NCI-H446 treated with DMSO at 0.1 percent for 48 hours (cell line): Measurements from ENCODE around the gene CDC23.
"Not testable (repeated sequence)": the region's sequence is repeated elsewhere in the genome, so short reads cannot be mapped to it uniquely, and the experiment has no call there.

Source experiments
- DNase-seq: peaks from one replicate; lab custom pipeline; 2025; lab: John Stamatoyannopoulos, UW

The CDC23 gene

GRCh38 chr5:138210985-138211384 is 2.1 kb downstream of the CDC23 start:
- DNase-seq = no peak

GRCh38 chr5:138193859-138194258 is 19.3 kb downstream of the CDC23 start:
- not testable (repeated sequence) for DNase-seq

DNA sequence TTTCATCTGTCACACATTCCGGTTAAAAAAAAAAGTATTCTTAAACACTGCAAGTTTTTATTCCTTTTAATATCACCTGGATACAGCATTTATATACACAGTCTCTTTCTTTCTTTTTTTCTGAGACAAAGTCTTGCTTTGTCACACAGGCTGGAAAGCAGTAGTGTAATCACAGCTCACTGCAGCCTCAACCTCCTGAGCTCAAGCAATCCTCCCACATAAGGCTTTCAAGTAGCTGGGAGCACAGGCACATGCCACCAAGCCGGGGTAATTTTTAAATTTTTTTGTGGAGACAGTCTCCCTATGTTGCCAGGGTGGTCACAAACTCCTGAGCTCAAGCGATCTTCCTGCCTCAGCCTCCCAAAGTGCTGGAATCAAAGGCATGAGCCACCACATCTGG is 20.3 kb downstream of the CDC23 start:
- no peak for DNase-seq

- peak; percentile 92 for DNase-seq
Measured at GRCh38 chr5:138188626-138189025, 24.5 kb downstream of the CDC23 start.

DNA sequence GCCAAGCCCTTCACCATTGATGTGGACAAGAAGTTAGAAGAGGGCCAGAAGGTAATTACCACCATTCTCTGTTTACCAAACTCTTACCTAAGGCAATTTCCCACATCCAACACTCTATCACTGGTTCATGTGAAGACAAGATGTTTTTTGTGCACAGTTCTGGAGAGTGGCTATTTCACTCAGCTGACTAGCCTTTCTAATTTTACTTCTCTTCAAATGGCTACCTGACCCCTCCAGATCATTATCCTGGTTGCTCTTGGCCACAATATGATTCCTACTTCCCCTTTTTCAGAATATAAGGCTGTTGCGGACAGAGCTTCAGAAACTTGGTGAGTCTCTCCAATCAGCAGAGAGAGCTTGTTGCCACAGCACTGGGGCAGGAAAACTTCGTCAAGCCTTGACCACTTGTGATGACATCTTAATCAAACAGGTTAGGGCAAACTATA is 27.1 kb downstream of the CDC23 start:
- no peak for DNase-seq

DNA sequence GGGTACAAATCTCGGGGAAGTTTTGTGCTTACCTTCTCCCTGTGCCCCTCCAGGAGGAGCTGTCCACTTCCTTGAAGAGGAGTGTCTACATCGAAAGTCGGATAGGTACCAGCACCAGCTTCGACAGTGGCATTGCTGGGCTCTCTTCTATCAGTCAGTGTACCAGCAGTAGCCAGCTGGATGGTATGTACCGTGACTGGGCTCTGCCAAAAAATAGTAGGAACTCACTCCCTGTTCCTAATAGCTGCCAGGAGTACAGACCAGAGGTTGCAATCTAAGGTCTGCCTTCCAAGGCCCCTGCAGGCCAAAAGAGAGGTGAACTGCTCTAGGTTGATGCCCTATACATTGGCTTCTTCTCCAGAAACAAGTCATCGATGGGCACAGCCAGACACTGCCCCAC is 30.3 kb downstream of the CDC23 start:
- no peak for DNase-seq

GRCh38 chr5:138180841-138181240 is 32.3 kb downstream of the CDC23 start:
- DNase-seq = no peak

DNA sequence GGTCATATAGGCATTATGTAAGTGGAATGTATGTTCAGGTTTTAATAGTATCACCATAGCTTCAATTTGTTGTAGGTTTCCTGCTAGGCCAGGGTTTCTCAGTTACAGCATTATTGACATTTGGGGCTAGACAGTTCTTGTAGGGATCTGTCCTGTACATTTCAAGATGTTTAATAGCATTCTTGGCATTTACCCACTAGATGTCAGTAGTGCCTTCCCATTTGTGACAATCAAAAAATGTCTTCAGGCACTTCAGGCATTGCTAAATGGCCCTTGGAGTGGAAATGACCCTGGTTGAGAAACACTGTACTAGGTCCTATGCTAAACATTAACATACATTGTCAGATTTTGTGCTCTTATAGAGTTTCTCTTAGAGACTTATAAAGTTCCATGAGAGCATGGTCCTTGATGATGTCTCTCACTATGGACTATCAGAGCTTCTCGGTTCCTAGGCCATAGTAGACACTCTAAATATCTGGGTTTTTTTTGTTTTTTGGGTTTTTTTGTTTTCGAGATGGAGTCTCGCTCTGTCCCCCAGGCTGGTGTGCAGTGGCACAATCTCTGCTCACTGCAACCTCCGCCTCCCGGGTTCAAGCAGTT is 32.8 kb downstream of the CDC23 start:
- peak; percentile 70 for DNase-seq

DNA sequence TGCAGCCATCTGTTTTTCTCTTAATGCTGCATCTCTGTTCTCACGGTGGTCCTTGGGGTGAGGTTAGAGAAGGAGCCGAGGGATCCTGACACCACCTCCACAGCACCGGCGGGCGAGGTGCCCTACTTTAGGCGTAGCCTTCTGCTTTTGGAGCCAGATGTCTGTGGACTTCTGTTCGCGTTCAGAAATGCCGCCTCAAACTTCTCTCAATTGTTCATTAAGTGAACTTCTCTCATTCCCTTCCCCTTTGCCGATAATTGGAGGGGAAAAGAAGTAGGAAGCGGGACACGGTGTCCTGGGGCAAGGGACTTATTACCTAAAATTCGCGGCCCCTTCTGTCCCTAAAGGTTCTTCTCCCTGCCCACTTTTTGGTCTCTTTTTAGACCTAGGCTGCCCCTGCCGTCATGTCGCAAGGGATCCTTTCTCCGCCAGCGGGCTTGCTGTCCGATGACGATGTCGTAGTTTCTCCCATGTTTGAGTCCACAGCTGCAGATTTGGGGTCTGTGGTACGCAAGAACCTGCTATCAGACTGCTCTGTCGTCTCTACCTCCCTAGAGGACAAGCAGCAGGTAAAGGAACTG is 33.8 kb downstream of the CDC23 start:
- DNase-seq = no peak

- DNase-seq = peak; percentile 94
Measured at GRCh38 chr5:138178516-138179276, 34.4 kb downstream of the CDC23 start, which contains the start of the genes BRD8 and KIF20A. Gene BRD8, minus strand, starts transcription at chr5:138178630. Its CDS starts 16 bp downstream, at chr5:138178614. Gene KIF20A, plus strand, starts transcription at chr5:138179112. Its CDS starts 569 bp downstream, at chr5:138179681.

GRCh38 chr5:138177941-138178515 is 35.1 kb downstream of the CDC23 start:
- no peak for DNase-seq

DNA sequence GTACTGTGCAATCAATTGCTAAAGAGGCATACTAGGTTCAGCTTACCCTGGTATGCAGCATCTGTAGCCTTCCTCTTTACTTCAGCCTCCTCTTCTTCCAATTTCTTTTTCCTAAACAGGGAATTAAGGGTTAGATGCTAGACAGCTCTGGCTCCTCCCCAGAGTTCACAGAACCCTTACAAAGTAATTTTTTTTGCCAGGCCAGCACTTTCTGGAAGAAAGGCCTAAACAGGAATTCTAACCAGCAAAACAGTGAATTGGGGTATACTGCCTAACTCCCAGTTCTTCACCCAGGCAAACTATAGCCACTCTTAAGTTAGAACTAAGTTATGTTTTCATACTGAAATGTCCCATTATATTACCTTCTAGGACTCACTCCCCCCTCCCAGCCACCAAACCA is 42.8 kb downstream of the CDC23 start:
- no peak for DNase-seq

- DNase-seq = no peak
Measured at GRCh38 chr5:138169124-138169523, 44.0 kb downstream of the CDC23 start.

DNA sequence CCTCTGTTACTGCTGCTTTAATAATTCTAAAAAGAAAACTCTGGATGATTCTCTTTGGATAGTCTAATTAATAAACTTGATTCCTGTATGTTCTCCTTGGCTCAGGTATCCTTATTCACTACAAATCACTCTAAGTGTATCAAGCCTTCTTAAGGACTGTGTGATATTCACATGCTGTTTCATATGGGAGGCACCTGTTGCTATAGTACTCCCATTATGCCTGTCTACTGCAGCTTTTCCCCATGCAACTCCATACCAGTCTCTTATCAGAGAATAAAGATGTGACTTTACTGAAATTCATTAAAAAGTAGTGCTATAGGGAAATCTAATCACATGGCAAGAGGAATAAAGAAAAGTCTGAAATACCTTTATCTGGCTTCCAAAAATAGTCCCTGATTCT is 49.4 kb downstream of the CDC23 start:
- no peak for DNase-seq

GRCh38 chr5:138160706-138161105 is 52.4 kb downstream of the CDC23 start:
- DNase-seq = no peak

GRCh38 chr5:138159666-138160065 is 53.5 kb downstream of the CDC23 start:
- DNase-seq = no peak

- DNase-seq = no peak
Measured at GRCh38 chr5:138157626-138158025, 55.5 kb downstream of the CDC23 start.

DNA sequence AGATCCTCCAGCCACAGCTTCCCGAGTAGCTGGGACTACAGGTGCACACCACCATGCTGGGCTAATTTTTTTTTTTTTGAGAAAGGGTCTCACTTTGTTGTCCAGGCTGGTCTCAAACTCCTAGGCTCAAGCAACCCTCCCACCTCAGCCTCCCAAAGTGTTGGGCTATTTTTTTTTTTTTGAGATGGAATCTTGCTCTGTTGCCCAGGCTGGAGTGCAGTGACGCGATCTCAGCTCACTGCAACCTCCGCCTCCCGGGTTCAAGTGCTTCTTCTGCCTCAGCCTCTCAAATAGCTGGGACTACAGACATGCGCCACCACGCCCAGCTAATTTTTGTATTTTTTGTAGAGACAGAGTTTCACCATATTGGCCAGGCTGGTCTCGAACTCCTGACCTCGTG is 57.1 kb downstream of the CDC23 start:
- not testable (repeated sequence) for DNase-seq

DNA sequence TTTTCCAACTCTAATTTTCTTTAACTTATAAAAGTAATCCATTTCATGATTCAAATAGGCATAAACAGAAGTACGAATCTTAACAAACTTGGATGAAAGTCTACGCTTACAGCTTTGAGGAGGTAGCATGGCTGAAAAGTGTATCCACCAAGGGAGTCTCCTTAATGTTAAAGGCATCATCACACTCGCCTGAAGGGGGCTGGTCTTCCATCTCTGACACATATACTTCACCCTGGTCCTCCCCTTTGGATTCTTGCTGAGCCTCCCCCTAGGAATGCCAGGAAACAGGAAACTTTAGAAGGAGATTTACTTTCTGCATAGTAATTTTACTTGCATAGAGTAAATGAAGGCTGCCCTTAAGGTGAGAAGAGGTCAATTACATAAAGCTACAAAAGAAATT is 63.6 kb downstream of the CDC23 start:
- no peak for DNase-seq

DNA sequence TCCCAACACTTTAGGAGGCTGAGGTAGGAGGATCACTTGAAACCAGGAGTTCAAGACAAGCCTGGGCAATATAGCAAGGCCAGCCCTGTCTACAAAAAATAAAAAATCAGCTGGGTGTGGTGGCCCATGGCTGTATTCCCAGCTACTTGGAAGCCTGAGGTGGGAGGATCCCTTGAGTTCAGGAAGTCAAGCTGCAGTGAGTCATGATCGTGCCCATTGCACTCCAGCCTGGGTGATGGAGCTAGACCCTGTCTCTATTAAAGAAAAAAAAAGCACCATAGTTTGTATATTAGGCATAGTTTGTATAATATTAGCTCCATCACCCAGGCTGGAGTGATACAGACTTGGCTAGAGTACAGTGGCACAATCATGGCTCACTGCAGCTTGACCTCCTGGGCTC is 64.3 kb downstream of the CDC23 start:
- no peak for DNase-seq

DNA sequence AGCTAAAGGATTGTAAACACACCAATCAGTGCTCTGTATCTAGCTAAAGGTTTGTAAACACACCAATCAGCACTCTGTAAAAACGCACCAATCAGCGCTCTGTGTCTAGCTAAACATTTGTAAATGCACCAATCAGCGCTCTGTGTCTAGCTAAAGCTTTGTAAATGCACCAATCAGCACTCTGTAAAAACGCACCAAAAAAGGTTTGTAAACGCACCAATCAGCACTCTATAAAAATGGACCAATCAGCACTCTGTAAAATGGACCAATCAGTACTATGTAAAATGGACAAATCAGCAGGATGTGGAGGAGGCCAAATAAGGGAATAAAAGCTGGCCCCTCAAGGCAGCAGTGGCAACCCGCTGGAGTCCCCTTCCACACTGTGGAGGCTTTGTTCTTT is 69.5 kb downstream of the CDC23 start:
- not testable (repeated sequence) for DNase-seq

- DNase-seq = no peak
Measured at GRCh38 chr5:138141734-138142133, 71.4 kb downstream of the CDC23 start.

GRCh38 chr5:138140268-138140667 is 72.9 kb downstream of the CDC23 start:
- no peak for DNase-seq
